Measurements from ENCODE around the gene UNK.

GRCh38 chr17:75764417-75764710, 20.2 kb upstream of the UNK start:
- TF ChIP-seq, protein P1, sequence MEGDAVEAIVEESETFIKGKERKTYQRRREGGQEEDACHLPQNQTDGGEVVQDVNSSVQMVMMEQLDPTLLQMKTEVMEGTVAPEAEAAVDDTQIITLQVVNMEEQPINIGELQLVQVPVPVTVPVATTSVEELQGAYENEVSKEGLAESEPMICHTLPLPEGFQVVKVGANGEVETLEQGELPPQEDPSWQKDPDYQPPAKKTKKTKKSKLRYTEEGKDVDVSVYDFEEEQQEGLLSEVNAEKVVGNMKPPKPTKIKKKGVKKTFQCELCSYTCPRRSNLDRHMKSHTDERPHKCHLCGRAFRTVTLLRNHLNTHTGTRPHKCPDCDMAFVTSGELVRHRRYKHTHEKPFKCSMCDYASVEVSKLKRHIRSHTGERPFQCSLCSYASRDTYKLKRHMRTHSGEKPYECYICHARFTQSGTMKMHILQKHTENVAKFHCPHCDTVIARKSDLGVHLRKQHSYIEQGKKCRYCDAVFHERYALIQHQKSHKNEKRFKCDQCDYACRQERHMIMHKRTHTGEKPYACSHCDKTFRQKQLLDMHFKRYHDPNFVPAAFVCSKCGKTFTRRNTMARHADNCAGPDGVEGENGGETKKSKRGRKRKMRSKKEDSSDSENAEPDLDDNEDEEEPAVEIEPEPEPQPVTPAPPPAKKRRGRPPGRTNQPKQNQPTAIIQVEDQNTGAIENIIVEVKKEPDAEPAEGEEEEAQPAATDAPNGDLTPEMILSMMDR (IDR thresholded peaks at IDR 0.05): peak in 1 of 12 donors; percentile 71
- TF ChIP-seq POLR2A (IDR thresholded peaks at IDR 0.05): no peak

Measured in heart left ventricle (tissue), 13 donors.